MCF 10A (cell line): ENCODE data around the gene PPP1R37. TPM values are rescaled to one million over a fixed set of nuclear protein-coding genes. Genes with fewer than 3 reads are reported as not detected.

ENCODE experiments used
- BruUV-seq: library from RNA; stranded (reverse); fragments of 400-500 nt; replicated peaks from 2 replicates; lab custom pipeline; 2021; lab: Mats Ljungman, UMichigan
- CTCF ChIA-PET: fragments of 300-600 bp; sonication (Branson Sonifier 250); formaldehyde crosslinking; extraction: SDS; loops from one replicate; lab custom pipeline; 2021; ENCODE audit warnings: antibody characterized with exemption, inconsistent platforms; lab: Yijun Ruan, JAX
- POLR2A ChIA-PET: fragments of 300-600, 350-650 bp; sonication (Branson Sonifier 250); formaldehyde crosslinking; extraction: SDS; loops from one replicate; lab custom pipeline; 2020; ENCODE audit warnings: antibody characterized with exemption, inconsistent platforms; lab: Yijun Ruan, JAX
- DNase-seq: peaks from one replicate; pipeline ENCODE4 v3.0.0-alpha.2; 2018; ENCODE audit not compliant: unreplicated experiment
- H3K27ac Mint-ChIP-seq: one replicate; pipeline ENCODE4 v1.8.0; 2022; ENCODE audit warnings: mild to moderate bottlenecking, low read depth, mixed read lengths; ENCODE audit not compliant: unreplicated experiment
- H3K27me3 Mint-ChIP-seq: one replicate; pipeline ENCODE4 v1.8.0; 2022; ENCODE audit warnings: mixed read lengths; ENCODE audit not compliant: insufficient read depth, unreplicated experiment
- H3K36me3 Mint-ChIP-seq: one replicate; pipeline ENCODE4 v1.8.0; 2022; ENCODE audit warnings: mild to moderate bottlenecking, moderate library complexity, mixed read lengths; ENCODE audit not compliant: insufficient read depth, unreplicated experiment
- H3K4me1 Mint-ChIP-seq: one replicate; pipeline ENCODE4 v1.8.0; 2022; ENCODE audit warnings: mixed read lengths; ENCODE audit not compliant: insufficient read depth, unreplicated experiment
- H3K4me3 Mint-ChIP-seq: one replicate; pipeline ENCODE4 v1.8.0; 2022; ENCODE audit warnings: mild to moderate bottlenecking, moderate library complexity, mixed read lengths; ENCODE audit not compliant: unreplicated experiment
- H3K9me3 Mint-ChIP-seq: one replicate; pipeline ENCODE4 v1.8.0; 2022; ENCODE audit warnings: mixed read lengths; ENCODE audit not compliant: unreplicated experiment
- intact Hi-C: fragments of 100-400 bp; cut with micrococcal nuclease; formaldehyde crosslinking; loops from 2 replicates; pipeline ENCODE4 v1.14.1; 2022
- total RNA-seq: library from RNA; stranded (reverse); gene quantifications from 2 replicates; pipeline ENCODE4 v1.2.3, GENCODE V29; 2022
- TF ChIP-seq, protein P1 (sequence below): fragments of 200-600 bp; IDR thresholded peaks from one replicate; pipeline ENCODE4 v1.8.0; 2022; ENCODE audit warnings: antibody characterized with exemption, mild to moderate bottlenecking; ENCODE audit not compliant: unreplicated experiment

The PPP1R37 gene
- total RNA-seq, 1 experiment from 2014 or later: 22.0 TPM

DNA sequence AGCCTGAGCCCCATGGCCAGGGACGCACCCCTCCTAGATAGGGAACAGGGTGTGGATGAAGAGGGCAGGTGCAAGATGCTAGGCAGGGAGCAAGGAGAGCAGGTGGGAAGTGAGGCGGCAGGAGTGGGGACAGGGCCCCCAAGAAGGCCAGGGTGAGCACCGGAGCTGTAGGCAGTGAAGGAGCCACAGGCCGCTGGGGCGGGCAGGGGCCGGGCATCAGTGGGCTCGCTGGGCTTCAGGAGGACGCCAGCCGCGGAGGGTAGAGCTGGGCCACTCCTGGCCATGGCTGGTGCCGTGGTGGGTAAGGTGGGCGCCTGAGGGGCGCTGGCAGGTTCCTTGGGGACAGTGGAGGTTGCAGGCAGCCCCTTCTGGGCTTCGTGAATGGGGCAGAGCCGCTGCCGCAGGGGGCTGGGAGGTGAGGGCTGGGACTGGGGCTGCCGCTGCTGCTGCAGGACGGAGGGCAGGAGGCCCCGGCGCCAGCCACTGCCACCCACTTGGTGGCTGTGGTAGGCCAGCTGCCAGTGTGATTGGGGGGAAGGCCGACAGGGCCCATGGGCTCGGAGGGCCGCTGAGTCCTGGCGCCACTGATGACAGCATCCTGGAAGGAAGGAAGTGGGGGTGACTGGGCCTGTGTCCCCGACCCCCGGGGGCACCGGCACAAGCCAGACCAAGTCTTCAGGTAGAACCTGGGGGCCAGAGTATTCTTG is 65.7 kb downstream of the PPP1R37 start:
- no peaks in the 10 kb centered on the region for H3K27me3 Mint-ChIP-seq
- ChIA-PET CTCF (no interaction called here), POLR2A (interaction anchor here (0.7 kb wide), 1 partner anchor 8 kb away, joined by 3 read pairs; no protein-coding TSS in a partner anchor)
- H3K9me3 Mint-ChIP-seq: no peaks in the 10 kb centered on the region
- intact Hi-C loops: no loop called here
- DNase-seq: no peak
- BruUV-seq: no TSS peak
- H3K36me3 Mint-ChIP-seq: peaks cover 5% of the 10 kb centered on the region
- no peak overlapping the region for H3K4me3 Mint-ChIP-seq
- no peak overlapping the region for H3K27ac Mint-ChIP-seq
- TF ChIP-seq, protein P1, sequence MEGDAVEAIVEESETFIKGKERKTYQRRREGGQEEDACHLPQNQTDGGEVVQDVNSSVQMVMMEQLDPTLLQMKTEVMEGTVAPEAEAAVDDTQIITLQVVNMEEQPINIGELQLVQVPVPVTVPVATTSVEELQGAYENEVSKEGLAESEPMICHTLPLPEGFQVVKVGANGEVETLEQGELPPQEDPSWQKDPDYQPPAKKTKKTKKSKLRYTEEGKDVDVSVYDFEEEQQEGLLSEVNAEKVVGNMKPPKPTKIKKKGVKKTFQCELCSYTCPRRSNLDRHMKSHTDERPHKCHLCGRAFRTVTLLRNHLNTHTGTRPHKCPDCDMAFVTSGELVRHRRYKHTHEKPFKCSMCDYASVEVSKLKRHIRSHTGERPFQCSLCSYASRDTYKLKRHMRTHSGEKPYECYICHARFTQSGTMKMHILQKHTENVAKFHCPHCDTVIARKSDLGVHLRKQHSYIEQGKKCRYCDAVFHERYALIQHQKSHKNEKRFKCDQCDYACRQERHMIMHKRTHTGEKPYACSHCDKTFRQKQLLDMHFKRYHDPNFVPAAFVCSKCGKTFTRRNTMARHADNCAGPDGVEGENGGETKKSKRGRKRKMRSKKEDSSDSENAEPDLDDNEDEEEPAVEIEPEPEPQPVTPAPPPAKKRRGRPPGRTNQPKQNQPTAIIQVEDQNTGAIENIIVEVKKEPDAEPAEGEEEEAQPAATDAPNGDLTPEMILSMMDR: no peak
- H3K4me1 Mint-ChIP-seq: peaks cover 27% of the 10 kb centered on the region

DNA sequence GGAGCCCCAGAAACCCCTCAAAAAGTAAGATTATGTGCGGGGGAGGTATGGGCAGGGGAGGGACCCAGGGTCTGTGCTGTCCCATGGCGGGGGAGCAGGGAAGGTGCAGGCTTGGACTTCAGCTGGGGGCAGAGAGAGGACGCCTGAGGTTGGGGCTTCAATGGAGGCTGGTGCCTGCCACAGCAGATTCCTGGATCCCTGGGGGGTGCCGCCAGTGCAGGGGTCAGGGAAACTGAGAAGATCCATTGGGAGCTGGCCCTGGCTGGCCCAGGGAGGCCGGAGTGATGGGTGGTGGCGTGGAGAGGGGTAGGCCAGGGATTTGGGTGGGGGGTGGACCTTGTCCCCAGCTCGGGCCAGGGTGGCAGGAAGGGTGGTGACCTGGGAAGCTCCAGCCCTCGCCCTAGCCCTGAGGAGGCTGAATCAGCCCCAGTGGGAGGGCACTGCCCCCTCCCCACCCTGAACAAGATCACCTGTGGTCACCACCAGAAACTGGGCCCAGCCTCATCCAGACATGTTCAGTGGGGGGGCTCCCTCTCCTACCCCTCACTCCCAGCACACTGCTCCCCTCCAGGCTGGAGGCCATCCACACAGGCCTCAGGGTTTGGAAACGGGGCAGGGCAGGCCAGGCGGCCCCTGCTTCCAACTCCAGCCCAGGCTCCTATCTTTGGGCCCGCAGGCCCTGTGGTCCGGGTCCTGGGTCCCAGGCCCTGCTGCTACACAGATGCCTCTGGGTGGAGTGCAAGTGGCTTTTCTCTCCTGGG is 66.4 kb downstream of the PPP1R37 start:
- POLR2A ChIA-PET: interaction anchor here (0.6 to 2.5 kb wide), 2 partner anchors 19 to 127 kb away, joined by 3 to 11 read pairs; partner anchors contain the start of genes BLOC1S3 and TRAPPC6A

DNA sequence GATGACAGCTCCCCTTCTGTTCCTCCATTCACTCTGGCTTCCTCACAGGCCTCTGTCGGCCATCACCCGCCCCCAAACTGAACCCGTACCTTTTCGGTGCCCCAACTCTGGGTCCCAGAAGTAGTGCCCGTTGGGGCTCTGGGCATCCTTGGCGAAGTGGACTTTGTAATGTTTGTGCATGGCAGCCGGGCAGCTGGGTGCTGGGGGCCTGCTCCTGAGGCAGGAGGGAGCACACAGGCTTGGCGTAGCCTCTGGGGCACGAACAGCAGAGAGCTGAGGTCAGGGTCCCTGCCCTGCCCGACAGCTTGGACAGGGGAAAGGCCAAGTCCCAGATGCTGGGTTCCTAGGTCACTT is 67.0 kb downstream of the PPP1R37 start:
- no peak for DNase-seq
- no peaks in the 10 kb centered on the region for H3K27me3 Mint-ChIP-seq
- no peaks in the 10 kb centered on the region for H3K9me3 Mint-ChIP-seq
- H3K4me1 Mint-ChIP-seq: peaks cover 22% of the 10 kb centered on the region
- BruUV-seq: no TSS peak
- peaks cover 5% of the 10 kb centered on the region for H3K36me3 Mint-ChIP-seq
- intact Hi-C loops: loop anchor here (5.0 kb wide), 1 partner anchor 87 kb away; the partner anchor contains the start of gene EXOC3L2
- TF ChIP-seq, protein P1: no peak
- ChIA-PET CTCF (interaction anchor here (0.8 kb wide), 1 partner anchor 11 kb away, joined by 3 read pairs; no protein-coding TSS in a partner anchor), POLR2A (interaction anchor here (0.6 to 2.5 kb wide), 3 partner anchors 18 to 127 kb away, joined by 3 to 11 read pairs (median 3); partner anchors contain the start of genes BLOC1S3, CLASRP and TRAPPC6A)
- H3K27ac Mint-ChIP-seq: no peak overlapping the region
- no peak overlapping the region for H3K4me3 Mint-ChIP-seq

More for the DNA sequence above, 66.4 kb downstream of the PPP1R37 start:
- BruUV-seq: no TSS peak
- intact Hi-C loops: no loop called here
- peaks cover 25% of the 10 kb centered on the region for H3K4me1 Mint-ChIP-seq
- H3K9me3 Mint-ChIP-seq: no peaks in the 10 kb centered on the region
- H3K27me3 Mint-ChIP-seq: no peaks in the 10 kb centered on the region
- H3K36me3 Mint-ChIP-seq: peaks cover 5% of the 10 kb centered on the region
- no peak overlapping the region for H3K4me3 Mint-ChIP-seq
- CTCF ChIA-PET: no interaction called here
- TF ChIP-seq, protein P1: no peak
- no peak overlapping the region for H3K27ac Mint-ChIP-seq
- DNase-seq: no peak
